ENCODE measurements around the gene SLC2A1.

GRCh38 chr1:42979896-42980800 lies 21.5 kb upstream of the SLC2A1 start:
- TF ChIP-seq CTCF (conservative IDR thresholded peaks at IDR 0.05 in 1 of 2, IDR thresholded peaks at IDR 0.05 in 1 of 2; ENCODE audit: extremely low read depth in 1 of 2, insufficient read depth in 1 of 2, low read depth in 1 of 2, low read length in 2 of 2), result no peak
- no peak for TF ChIP-seq EZH2 (IDR thresholded peaks at IDR 0.05; ENCODE audit: borderline replicate concordance, low read length)
